ENCODE data around the gene MAGI1.

MAGI1 gene

GRCh38 chr3:66023229-66023628 lies 15.5 kb downstream of the MAGI1 start:
- no peak for TF ChIP-seq CTCF (IDR thresholded peaks at IDR 0.05; ENCODE audit: insufficient read depth, missing control alignments)
- no peak for FAIRE-seq
- DNase-seq (ENCODE audit: insufficient read length, low spot score) = no peak

GRCh38 chr3:66021731-66022131 lies 17.0 kb downstream of the MAGI1 start:
- TF ChIP-seq CTCF (IDR thresholded peaks at IDR 0.05; ENCODE audit: insufficient read depth, missing control alignments) = no peak
- no peak for FAIRE-seq
- DNase-seq (ENCODE audit: insufficient read length, low spot score) = no peak

- FAIRE-seq (no peak), DNase-seq (ENCODE audit: insufficient read length, low spot score) (no peak)
- no peak for TF ChIP-seq CTCF (IDR thresholded peaks at IDR 0.05; ENCODE audit: insufficient read depth, missing control alignments)
Observed at GRCh38 chr3:66019896-66020295, 18.8 kb downstream of the MAGI1 start.

- no peak for DNase-seq (ENCODE audit: insufficient read length, low spot score)
- no peak for TF ChIP-seq CTCF (IDR thresholded peaks at IDR 0.05; ENCODE audit: insufficient read depth, missing control alignments)
- no peak for FAIRE-seq
Observed at GRCh38 chr3:66018057-66019033, 20.4 kb downstream of the MAGI1 start.

- DNase-seq (ENCODE audit: insufficient read length, low spot score) (no peak), FAIRE-seq (no peak)
- no peak for TF ChIP-seq CTCF (IDR thresholded peaks at IDR 0.05; ENCODE audit: insufficient read depth, missing control alignments)
Observed at GRCh38 chr3:66017591-66017990, 21.1 kb downstream of the MAGI1 start.

- DNase-seq (ENCODE audit: insufficient read length, low spot score) = no peak
- FAIRE-seq = no peak
- no peak for TF ChIP-seq CTCF (IDR thresholded peaks at IDR 0.05; ENCODE audit: insufficient read depth, missing control alignments)
Observed at GRCh38 chr3:66017084-66017483, 21.6 kb downstream of the MAGI1 start.

GRCh38 chr3:66015841-66016240 lies 22.9 kb downstream of the MAGI1 start:
- no peak for TF ChIP-seq CTCF (IDR thresholded peaks at IDR 0.05; ENCODE audit: insufficient read depth, missing control alignments)
- FAIRE-seq = no peak
- DNase-seq (ENCODE audit: insufficient read length, low spot score) = no peak

Measured in D721Med (cell line).